D721Med (cell line): Measurements from ENCODE around the gene BUB1.
"Not testable (repeated sequence)": the region's sequence is repeated elsewhere in the genome, so short reads cannot be mapped to it uniquely, and the experiment has no call there.

ENCODE experiments used
- DNase-seq: peaks from one replicate; pipeline ENCODE4 v3.0.0; 2011; ENCODE audit warnings: low spot score; ENCODE audit not compliant: insufficient read length
- FAIRE-seq: peaks from 2 replicates; lab custom pipeline; 2011; peaks lifted over from hg19 to GRCh38; lab: Jason Lieb, UNC

Gene BUB1

DNA sequence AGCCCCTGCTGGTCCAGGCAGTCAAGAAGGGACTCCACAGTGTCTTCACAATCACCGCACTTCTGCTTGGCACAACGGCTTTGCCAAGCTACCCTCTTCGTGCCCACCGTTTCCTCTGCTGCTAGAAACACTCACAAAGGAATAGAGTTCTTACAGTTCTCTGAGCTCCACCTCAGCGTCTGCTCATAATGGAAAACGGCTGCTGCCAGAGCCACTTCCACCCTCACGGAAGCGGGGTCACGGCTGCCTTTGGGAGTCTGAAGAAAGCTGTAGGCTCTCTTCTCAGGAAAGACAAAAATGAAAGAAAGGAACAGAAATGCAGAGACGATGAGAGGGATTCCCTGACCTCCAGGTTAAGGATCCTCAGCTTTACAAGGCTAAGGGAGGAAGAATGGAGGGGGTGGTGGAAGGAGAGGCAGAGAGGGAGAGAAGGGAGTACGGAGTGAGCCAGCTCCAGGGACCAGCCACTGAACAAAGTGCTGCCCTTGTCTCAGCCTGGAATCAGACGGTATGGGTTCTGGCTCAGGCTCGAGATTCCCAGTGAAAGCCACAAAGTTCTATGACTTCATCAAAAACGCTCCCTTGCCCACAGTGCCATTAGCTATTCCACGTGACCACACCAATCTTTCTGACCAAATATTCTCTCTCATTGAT is 88.1 kb downstream of the BUB1 start:
- FAIRE-seq, DNase-seq: not testable (repeated sequence)

DNA sequence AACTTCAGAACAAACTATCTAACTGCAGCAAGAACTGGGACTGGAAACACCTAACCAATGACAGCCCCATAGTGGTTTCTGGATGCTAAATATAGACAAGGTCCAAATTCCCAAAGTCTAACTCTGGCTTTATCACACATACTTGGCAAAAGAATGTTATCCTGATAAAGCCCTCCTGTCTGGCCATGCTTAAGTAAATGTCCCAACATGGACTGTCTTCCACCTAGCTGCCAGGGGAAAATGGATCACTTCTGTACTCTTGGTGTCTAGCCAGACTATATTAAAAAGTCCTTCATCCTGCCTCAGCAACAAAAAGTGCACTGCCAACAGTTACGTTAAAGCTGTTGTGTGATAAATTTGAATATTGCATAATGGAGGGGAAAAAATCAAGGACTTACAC is 89.3 kb downstream of the BUB1 start:
- FAIRE-seq, result not testable (repeated sequence)

More for the DNA sequence above, 89.3 kb downstream of the BUB1 start:
- DNase-seq, result not testable (repeated sequence)
